K562 (cell line): ENCODE results near the gene SLAMF6. TPM values are rescaled to one million over a fixed set of nuclear protein-coding genes. Genes with fewer than 3 reads are reported as not detected.
A peak's percentile ranks its signal among the peaks of the same experiment; 100 is the strongest.

Experiments
- BRCA1 ChIP-seq, 2 experiments: fragments of 450-650 bp in 1 of 2; sonication (generic) in 1 of 2; formaldehyde crosslinking in 1 of 2; IDR thresholded peaks; 2 replicates each; pipeline versions ENCODE4 v1.5.0 to v1.6.1; 2017 to 2020; ENCODE audit warnings: mild to moderate bottlenecking in 1 of 2, missing genetic modification reagents in 1 of 2
- BRF1 ChIP-seq: IDR thresholded peaks from 3 replicates; pipeline ENCODE4 v1.6.1; 2011; ENCODE audit warnings: borderline replicate concordance, mild to moderate bottlenecking; ENCODE audit not compliant: insufficient read length; ENCODE audit errors: extremely low read depth
- CAMTA2 ChIP-seq: fragments of 250-450 bp; sonication (Bioruptor Pico); conservative IDR thresholded peaks from 2 replicates; pipeline ENCODE4 v1.5.1; 2022
- CCNT2 ChIP-seq: IDR thresholded peaks from 2 replicates; pipeline ENCODE4 v1.6.1; 2011; ENCODE audit warnings: borderline replicate concordance, low read depth, mild to moderate bottlenecking, moderate library complexity, mixed read lengths, low read length; ENCODE audit not compliant: insufficient read length; ENCODE audit errors: extremely low read depth
- CLOCK ChIP-seq: fragments of 250-450 bp; sonication (Bioruptor Pico); IDR thresholded peaks from 2 replicates; pipeline ENCODE4 v1.4.0; 2020; ENCODE audit warnings: mild to moderate bottlenecking, moderate library complexity, borderline replicate concordance
- EZH2 ChIP-seq: IDR thresholded peaks from 2 replicates; pipeline ENCODE4 v1.6.1; 2012; ENCODE audit warnings: low read depth, mild to moderate bottlenecking, inconsistent platforms, low read length, borderline replicate concordance
- KDM5B ChIP-seq: fragments of 200-600 bp; sonication (generic); IDR thresholded peaks from 2 replicates; pipeline ENCODE4 v1.6.1; 2012; ENCODE audit warnings: low read depth, mild to moderate bottlenecking, moderate library complexity, low read length, control low read depth, inconsistent platforms; ENCODE audit not compliant: insufficient replicate concordance
- L3MBTL2 ChIP-seq: fragments of 450-650 bp; IDR thresholded peaks from 2 replicates; pipeline ENCODE4 v1.6.1; 2016; ENCODE audit warnings: mild to moderate bottlenecking, moderate library complexity
- LCOR ChIP-seq: sonication (generic); formaldehyde crosslinking; IDR thresholded peaks from 2 replicates; pipeline ENCODE4 v1.8.0; 2022; ENCODE audit warnings: mild to moderate bottlenecking, missing genetic modification reagents
- NBN ChIP-seq: fragments of 450-650 bp; IDR thresholded peaks from 2 replicates; pipeline ENCODE4 v1.6.1; 2016; ENCODE audit warnings: low read depth, mild to moderate bottlenecking
- NCOA1 ChIP-seq: fragments of 450-650 bp; IDR thresholded peaks from 2 replicates; pipeline ENCODE4 v1.6.1; 2016; ENCODE audit warnings: low read depth
- NR2C2 ChIP-seq, 2 experiments: fragments of 200-800 bp in 1 of 2; sonication (Bioruptor generic) in 1 of 2; sonication (generic) in 1 of 2; formaldehyde crosslinking in 1 of 2; IDR thresholded peaks; 2 replicates each; pipeline versions ENCODE4 v1.6.1 to v1.8.0; 2016 to 2022; ENCODE audit warnings: mild to moderate bottlenecking in 1 of 2, missing compliant biosample characterization in 1 of 2, missing genetic modification characterization in 1 of 2, missing genetic modification reagents in 1 of 2
- POLR2AphosphoS2 ChIP-seq: IDR thresholded peaks from 2 replicates; pipeline ENCODE4 v1.6.1; 2012; ENCODE audit warnings: low read length, improper control_type of control experiment
- PPARD ChIP-seq: fragments of 250-450 bp; sonication (Bioruptor Pico); IDR thresholded peaks from 2 replicates; pipeline ENCODE4 v1.8.0; 2022; ENCODE audit warnings: inconsistent platforms, mild to moderate bottlenecking, moderate library complexity
- SETDB1 ChIP-seq: IDR thresholded peaks from one replicate; pipeline ENCODE4 v1.6.1; 2012; ENCODE audit warnings: low read length, control low read depth, inconsistent platforms
- USF1 ChIP-seq: sonication (generic); formaldehyde crosslinking; IDR thresholded peaks from 2 replicates; pipeline ENCODE4 v1.9.0; 2022; ENCODE audit warnings: mild to moderate bottlenecking, missing genetic modification reagents
- ZBTB34 ChIP-seq: fragments of 250-450 bp; sonication (Bioruptor Pico); IDR thresholded peaks from 2 replicates; pipeline ENCODE4 v1.8.0; 2021; ENCODE audit warnings: mild to moderate bottlenecking, moderate library complexity
- ZNF174 ChIP-seq: fragments of 250-450 bp; sonication (Bioruptor Pico); IDR thresholded peaks from 2 replicates; pipeline ENCODE4 v1.4.0; 2020; ENCODE audit warnings: mild to moderate bottlenecking
- ZNF217 ChIP-seq: sonication (generic); formaldehyde crosslinking; IDR thresholded peaks from 2 replicates; pipeline ENCODE4 v1.8.0; 2022; ENCODE audit warnings: mild to moderate bottlenecking, missing genetic modification reagents
- ZNF512 ChIP-seq: IDR thresholded peaks from 2 replicates; pipeline ENCODE4 v1.6.1; 2016; ENCODE audit warnings: missing genetic modification characterization, missing compliant biosample characterization
- ZNF586 ChIP-seq: fragments of 450-650 bp; formaldehyde crosslinking; conservative IDR thresholded peaks from 2 replicates; pipeline ENCODE4 v1.4.0; 2020; ENCODE audit warnings: mild to moderate bottlenecking, moderate library complexity
- polyA plus RNA-seq, 8 experiments: library from polyadenylated mRNA; depleted of rRNA in 4 of 8; stranded (reverse) in 5 of 8; unstranded in 3 of 8; fragments of >200 nt; fragmentation: Nextera tagmentation in 2 of 8; fragmentation: Illumina TruSeq in 1 of 8; extraction: Ambion mirVana in 2 of 8; extraction: Trizol in 1 of 8; gene quantifications; 2 replicates each; pipeline versions ENCODE4 v1.2.1 to v1.2.3, GENCODE V29; 2011 to 2014; ENCODE audit warnings: inconsistent platforms in 1 of 8, missing spikeins in 1 of 8
- total RNA-seq, 7 experiments: library from RNA; depleted of rRNA in 6 of 7; stranded (reverse); fragments of >200 nt in 6 of 7; fragmentation: Illumina TruSeq in 2 of 7; extraction: Trizol in 2 of 7; gene quantifications; 2 replicates each; pipeline versions ENCODE4 v1.2.1 to v1.2.3, GENCODE V29; 2011 to 2021; ENCODE audit warnings: low replicate concordance in 1 of 7

Gene SLAMF6
- total and polyA plus RNA-seq, 9 of the 15 experiments (the other 6 are each of a cell fraction or from before 2014, with no cell fraction given), result 0.56 to 4.8 (median 1.1) TPM

- TF ChIP-seq ZNF512 (no peak), BRF1 (no peak), KDM5B (peak; percentile 34), PPARD (CRISPR knock-in tag) (no peak), BRCA1 (IDR thresholded peaks at IDR 0.05) (no peak), BRCA1 (CRISPR knock-in tag; IDR thresholded peaks at IDR 0.05) (no peak), POLR2AphosphoS2 (no peak), ZNF174 (CRISPR knock-in tag) (no peak), EZH2 (peak; percentile 98; the same call in 1 of the 2 replicates), CLOCK (CRISPR knock-in tag) (no peak; the same call in 1 of the 2 replicates), USF1 (CRISPR knock-in tag) (no peak), NR2C2 (CRISPR knock-in tag; IDR thresholded peaks at IDR 0.05) (no peak), NR2C2 (tag; IDR thresholded peaks at IDR 0.05) (peak; percentile 63; the same call in 1 of the 2 replicates), CAMTA2 (no peak), CCNT2 (peak; percentile 100), ZNF586 (CRISPR knock-in tag) (no peak), NCOA1 (peak; percentile 98), ZBTB34 (CRISPR knock-in tag) (0 out of 2 replicates have a peak, but pooled peaks have one; percentile 42), LCOR (peak; percentile 98), NBN (peak; percentile 99), ZNF217 (CRISPR knock-in tag) (no peak), SETDB1 (no peak), L3MBTL2 (peak; percentile 57)
These were observed 17.2 kb upstream of the SLAMF6 start (continued) for GRCh38 chr1:160539990-160540858.
